Fibroblast of villous mesenchyme (primary cell): ENCODE data around the gene PCBD2. TPM values are rescaled to one million over a fixed set of nuclear protein-coding genes. Genes with fewer than 3 reads are reported as not detected.

Experiments
- DNase-seq: peaks from one replicate; pipeline ENCODE4 v3.0.0-alpha.2; 2010; ENCODE audit warnings: low read depth
- H3K4me3 ChIP-seq: 2 replicates; pipeline ENCODE4 v1.5.1; 2011; ENCODE audit warnings: low read depth, mild to moderate bottlenecking, low read length
- CTCF ChIP-seq: IDR thresholded peaks from 2 replicates; pipeline ENCODE4 v1.5.1; 2012; ENCODE audit warnings: low read depth, mild to moderate bottlenecking, low read length; ENCODE audit not compliant: insufficient read depth
- total RNA-seq: library from RNA; depleted of rRNA; stranded (reverse); fragments of >200 nt; gene quantifications from 2 replicates; pipeline ENCODE4 v1.2.3, GENCODE V29; 2012

The PCBD2 gene
- total RNA-seq, 1 donor, result 4.7 TPM

- no peak for DNase-seq
- no peak overlapping the region for H3K4me3 ChIP-seq
- TF ChIP-seq CTCF, result no peak
Measured at GRCh38 chr5:134939500-134939899, 34.6 kb downstream of the PCBD2 start.

DNA sequence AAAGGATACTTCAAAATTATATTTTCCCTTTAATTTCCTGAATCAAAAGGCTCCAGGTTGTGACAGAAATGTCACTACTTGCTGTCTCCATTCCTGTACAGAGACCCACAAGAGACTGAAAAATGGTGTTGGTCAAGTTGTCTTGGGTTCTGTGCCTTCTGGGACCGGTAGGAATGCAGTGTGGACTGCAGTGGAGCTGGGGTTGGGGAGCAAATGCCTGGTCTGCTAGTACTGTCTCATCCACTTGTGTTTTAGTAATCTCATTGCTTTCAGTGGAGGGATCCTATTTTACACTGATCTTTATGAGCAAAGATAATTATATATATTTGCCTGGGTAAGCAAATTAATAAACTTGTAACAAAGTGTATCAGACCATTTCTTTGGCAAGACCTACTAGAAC lies 38.6 kb downstream of the PCBD2 start:
- no peak for TF ChIP-seq CTCF
- no peak for DNase-seq

GRCh38 chr5:134944630-134945029 lies 39.7 kb downstream of the PCBD2 start:
- no peak overlapping the region for H3K4me3 ChIP-seq
- TF ChIP-seq CTCF, result no peak
- DNase-seq, result peak; percentile 50

More for the DNA sequence above, 38.6 kb downstream of the PCBD2 start:
- H3K4me3 ChIP-seq, result no peak overlapping the region

DNA sequence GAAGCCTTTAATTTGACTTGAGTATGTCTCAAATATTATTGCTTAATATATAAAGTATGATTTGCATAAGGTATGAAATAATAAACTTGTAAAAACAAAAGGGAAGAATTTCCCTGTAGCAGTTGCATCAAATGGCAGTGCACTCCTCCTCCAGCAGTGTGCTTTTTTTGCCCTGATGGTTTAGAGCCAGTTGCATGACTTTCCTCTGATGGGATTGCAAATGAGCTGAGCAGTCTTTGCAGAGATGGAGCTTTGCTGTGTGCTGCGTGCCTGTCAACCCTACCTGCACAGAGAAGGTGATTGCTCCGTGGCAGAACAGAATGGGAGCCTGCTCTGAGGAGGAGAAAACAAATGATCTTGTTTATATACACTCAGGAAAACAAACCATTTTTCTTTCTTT lies 40.1 kb downstream of the PCBD2 start:
- no peak overlapping the region for H3K4me3 ChIP-seq
- no peak for TF ChIP-seq CTCF
- no peak for DNase-seq

DNA sequence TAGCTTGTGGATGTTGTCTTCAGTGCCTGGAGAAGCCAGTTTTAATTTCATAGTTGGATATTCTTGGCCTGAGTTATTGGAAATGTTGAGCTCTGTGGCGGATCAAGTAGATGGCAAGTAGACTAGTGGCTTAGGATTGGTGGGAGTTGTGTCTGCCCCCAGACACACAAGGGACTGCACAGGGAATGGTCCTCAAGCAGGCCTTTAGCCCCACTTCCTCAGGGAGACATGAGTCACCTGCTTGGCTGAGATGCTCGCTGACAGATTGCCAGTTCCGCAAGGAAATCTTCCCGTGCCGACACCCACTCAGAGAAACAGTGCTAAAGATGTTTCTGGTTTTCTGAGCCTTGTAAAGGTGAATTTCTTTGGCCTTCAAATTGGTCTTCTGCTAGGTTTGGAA lies 44.0 kb downstream of the PCBD2 start:
- TF ChIP-seq CTCF, result no peak
- no peak for DNase-seq
- H3K4me3 ChIP-seq, result no peak overlapping the region

- no peak overlapping the region for H3K4me3 ChIP-seq
- TF ChIP-seq CTCF, result no peak
- DNase-seq, result no peak
Measured at GRCh38 chr5:134949316-134949715, 44.4 kb downstream of the PCBD2 start.

DNA sequence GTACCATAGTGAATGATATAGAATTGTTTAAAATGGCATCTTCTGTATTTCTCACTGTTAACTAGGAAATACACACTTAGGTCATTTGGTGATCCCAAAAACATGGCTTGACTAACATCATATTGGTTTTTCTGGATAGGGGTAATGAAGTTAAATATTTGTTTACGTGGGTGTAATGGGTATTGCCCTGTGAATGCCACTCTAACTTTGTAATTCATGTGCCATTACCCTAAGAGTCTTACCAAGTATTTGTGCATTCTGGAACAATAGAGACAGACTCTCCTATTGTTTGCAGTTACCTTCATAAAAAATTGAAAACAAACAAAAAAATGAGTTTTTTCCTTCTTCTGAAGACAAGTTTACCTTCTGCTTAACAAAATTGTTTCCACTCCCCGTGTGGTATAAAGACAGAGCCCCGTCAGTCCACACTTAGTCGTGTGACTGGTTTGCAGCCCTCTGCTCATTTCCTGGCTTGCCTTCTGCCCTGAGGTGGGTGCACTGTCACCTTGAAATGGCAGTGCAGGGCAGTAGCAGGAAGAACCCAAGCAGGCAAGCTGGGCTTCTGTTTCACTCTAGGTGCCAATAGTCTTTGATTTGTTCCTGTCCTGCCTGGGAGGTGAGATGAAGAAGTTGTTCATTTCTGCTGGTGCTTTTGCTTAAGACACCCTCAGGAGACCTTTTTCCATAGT lies 53.1 kb downstream of the PCBD2 start:
- no peak for TF ChIP-seq CTCF
- DNase-seq, result no peak
- H3K4me3 ChIP-seq, result no peak overlapping the region
